Measurements from ENCODE around the gene NUP35. TPM values are rescaled to one million over a fixed set of nuclear protein-coding genes. Genes with fewer than 3 reads are reported as not detected.

NUP35 gene
- total and polyA plus RNA-seq, 12 donors, result 6.2 to 27.8 (median 16.2) TPM

- DNase-seq, result no peak
- no peak overlapping the region for H3K27ac ChIP-seq
- peaks cover 0 to 18% of the 10 kb centered on the region in 2 donors for H3K36me3 ChIP-seq (replicated peaks in 1 of 2)
- no peaks in the 10 kb centered on the region for H3K4me1 ChIP-seq (replicated peaks in 1 of 2)
- no peaks in the 10 kb centered on the region for H3K27me3 ChIP-seq
- WGBS, 4 donors, result 82 to 88% (median 84%) methylated on average over 4 of the region's 4 CpGs
- intact Hi-C loops (cut with DNase I), result no loop called here
- TF ChIP-seq POLR2A (IDR thresholded peaks at IDR 0.05), result no peak
- TF ChIP-seq CTCF (IDR thresholded peaks at IDR 0.05), result no peak
- no peak overlapping the region for H3K4me3 ChIP-seq
- no peaks in the 10 kb centered on the region for H3K9me3 ChIP-seq (replicated peaks in 1 of 3)
Measured at GRCh38 chr2:183157131-183157530, 32.9 kb downstream of the NUP35 start.

GRCh38 chr2:183162362-183162761 is 38.1 kb downstream of the NUP35 start:
- DNase-seq, result no peak
- no peak for TF ChIP-seq POLR2A (IDR thresholded peaks at IDR 0.05)
- TF ChIP-seq CTCF (IDR thresholded peaks at IDR 0.05), result no peak
- 81 to 98% (median 94%) methylated on average over 4 of the region's 4 CpGs for WGBS, 4 donors
- Histone ChIP-seq H3K27ac (no peak overlapping the region), H3K4me3 (no peak overlapping the region), H3K27me3 (no peaks in the 10 kb centered on the region), H3K36me3 (replicated peaks in 1 of 2) (peaks cover 0 to 18% of the 10 kb centered on the region in 2 donors), H3K4me1 (replicated peaks in 1 of 2) (no peaks in the 10 kb centered on the region), H3K9me3 (replicated peaks in 1 of 3) (no peaks in the 10 kb centered on the region)
- intact Hi-C loops (cut with DNase I), result no loop called here

- DNase-seq, result no peak
- intact Hi-C loops (cut with DNase I), result no loop called here
- Histone ChIP-seq H3K4me3 (no peak overlapping the region), H3K36me3 (replicated peaks in 1 of 2) (peaks cover 0 to 18% of the 10 kb centered on the region in 2 donors), H3K27ac (no peak overlapping the region), H3K4me1 (replicated peaks in 1 of 2) (no peaks in the 10 kb centered on the region), H3K27me3 (no peaks in the 10 kb centered on the region), H3K9me3 (replicated peaks in 1 of 3) (no peaks in the 10 kb centered on the region)
- TF ChIP-seq POLR2A (IDR thresholded peaks at IDR 0.05) (no peak), CTCF (IDR thresholded peaks at IDR 0.05) (no peak)
- 78 to 90% (median 79%) methylated on average over 6 of the region's 6 CpGs for WGBS, 4 donors
Measured at GRCh38 chr2:183163821-183164649, 39.8 kb downstream of the NUP35 start.

- Histone ChIP-seq H3K27me3 (no peaks in the 10 kb centered on the region), H3K36me3 (replicated peaks in 1 of 2) (peaks cover 0 to 15% of the 10 kb centered on the region in 2 donors), H3K27ac (no peak overlapping the region), H3K9me3 (replicated peaks in 1 of 3) (no peaks in the 10 kb centered on the region), H3K4me1 (replicated peaks in 1 of 2) (no peaks in the 10 kb centered on the region), H3K4me3 (no peak overlapping the region)
- DNase-seq, result no peak
- WGBS, 4 donors, result 90 to 98% (median 96%) methylated on average over 4 of the region's 4 CpGs
- intact Hi-C loops (cut with DNase I), result no loop called here
- TF ChIP-seq CTCF (IDR thresholded peaks at IDR 0.05), result no peak
- no peak for TF ChIP-seq POLR2A (IDR thresholded peaks at IDR 0.05)
Measured at GRCh38 chr2:183164650-183165015, 40.4 kb downstream of the NUP35 start.
